ENCODE results near the gene ACVR1.
A peak's percentile ranks its signal among the peaks of the same experiment; 100 is the strongest.
"Not testable (repeated sequence)": the region's sequence is repeated elsewhere in the genome, so short reads cannot be mapped to it uniquely, and the experiment has no call there.

The ACVR1 gene

DNA sequence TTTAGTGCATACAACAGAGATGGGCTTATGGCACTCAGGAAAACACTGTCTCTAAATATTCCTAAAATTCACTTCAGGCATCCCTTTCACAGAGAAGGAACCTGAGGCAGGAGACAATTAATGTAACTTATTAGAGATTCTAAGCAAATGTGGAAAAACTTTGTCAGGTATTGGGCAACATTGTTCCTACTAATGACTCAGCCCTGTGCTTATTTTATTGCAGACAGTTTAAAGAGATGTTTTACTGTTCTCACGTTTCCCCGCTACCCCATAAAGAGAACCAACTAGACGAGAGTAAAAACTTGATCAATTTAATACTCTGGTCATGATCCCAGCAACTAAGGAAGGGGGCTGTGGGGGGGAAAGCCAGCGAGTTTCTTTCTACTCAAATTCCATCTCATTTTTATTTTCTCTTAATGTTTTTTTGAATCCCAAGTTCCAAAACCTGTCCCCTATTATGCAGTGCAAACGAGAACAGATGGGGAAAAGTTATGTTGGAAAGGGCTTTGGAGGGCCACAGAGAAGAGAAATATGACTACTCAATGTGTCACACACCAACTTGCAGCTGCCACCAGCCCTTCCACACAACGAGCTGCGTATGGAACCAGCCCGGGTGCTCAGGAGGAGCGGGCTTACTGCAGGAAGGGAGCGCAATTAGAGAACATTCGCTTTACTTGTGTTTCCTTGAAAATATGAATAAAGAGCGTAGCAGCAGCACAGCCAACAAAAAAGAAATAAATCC lies 18.7 kb upstream of the ACVR1 start:
- DNase-seq, result peak in 14 of 58 donors; percentile 3 to 51 (median 16)

DNA sequence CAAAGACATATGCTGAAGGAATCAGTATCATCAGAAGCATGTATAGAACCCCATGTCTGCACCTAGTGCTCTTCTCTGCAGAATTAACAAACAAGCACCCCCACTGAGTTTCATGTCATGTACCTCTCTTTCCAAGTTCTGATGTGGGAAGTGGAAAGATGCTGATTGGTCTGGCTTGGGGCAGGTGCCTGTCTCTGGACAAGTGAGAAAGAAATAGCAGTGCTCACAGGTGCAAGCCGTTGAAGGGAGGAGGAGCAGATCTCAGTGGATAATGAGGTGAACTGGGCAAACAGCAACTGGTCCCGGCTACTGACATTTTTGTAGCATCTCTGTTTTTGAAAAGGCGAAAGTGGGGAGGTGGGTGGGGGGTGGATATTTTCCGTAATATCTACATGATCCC lies 17.5 kb upstream of the ACVR1 start:
- DNase-seq, result no peak

GRCh38 chr2:157891643-157892041 lies 15.5 kb upstream of the ACVR1 start:
- DNase-seq, result no peak

DNA sequence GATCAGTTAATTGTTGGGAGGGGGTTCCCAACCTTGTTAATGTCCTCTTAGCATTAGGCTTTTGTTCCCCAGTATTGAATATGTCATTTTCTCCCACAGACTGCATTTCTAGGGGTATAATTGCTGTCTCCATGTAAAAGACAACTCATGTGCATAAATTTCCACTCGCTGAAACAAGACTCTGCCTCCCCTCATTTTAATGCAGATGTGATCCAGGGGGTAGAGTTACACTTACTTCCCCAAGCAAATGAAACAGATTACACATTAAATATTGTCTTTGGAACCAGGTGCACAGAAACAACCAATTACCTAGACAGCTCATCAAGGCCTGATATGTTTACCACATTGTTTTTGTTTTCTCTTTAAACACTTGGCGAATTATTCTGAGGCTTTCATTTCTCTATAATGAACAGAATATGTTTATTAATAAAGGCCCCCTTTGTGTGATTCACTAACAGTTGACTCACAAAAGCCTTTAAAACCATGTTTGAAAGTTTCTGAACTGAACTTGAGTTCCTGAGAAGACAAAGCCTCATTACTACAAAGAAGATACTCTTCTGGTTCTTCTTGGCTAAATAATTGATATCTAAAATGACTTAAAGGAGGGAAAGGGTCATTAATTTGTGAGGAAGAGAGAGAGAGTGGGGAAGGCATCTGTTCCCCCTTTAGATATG lies 15.0 kb upstream of the ACVR1 start:
- DNase-seq, result no peak

DNA sequence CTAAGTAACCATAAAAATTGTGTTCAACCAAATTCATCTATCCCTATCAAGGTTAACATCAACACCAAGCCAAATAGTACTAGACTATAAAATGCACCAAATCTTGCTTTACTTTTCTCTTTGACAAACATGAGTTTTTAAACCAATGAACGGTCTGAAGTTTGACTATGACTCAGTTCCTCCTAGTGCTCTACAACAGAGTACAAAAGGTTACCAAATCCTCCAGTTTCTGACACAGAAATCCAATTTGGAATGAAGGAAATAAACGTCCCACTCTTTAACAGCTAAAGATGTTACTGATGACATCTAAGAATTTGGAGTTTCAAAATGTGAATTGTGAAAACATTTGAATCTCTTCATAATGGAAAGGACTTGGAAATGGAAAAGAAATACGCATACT lies 11.8 kb upstream of the ACVR1 start:
- no peak for DNase-seq

DNA sequence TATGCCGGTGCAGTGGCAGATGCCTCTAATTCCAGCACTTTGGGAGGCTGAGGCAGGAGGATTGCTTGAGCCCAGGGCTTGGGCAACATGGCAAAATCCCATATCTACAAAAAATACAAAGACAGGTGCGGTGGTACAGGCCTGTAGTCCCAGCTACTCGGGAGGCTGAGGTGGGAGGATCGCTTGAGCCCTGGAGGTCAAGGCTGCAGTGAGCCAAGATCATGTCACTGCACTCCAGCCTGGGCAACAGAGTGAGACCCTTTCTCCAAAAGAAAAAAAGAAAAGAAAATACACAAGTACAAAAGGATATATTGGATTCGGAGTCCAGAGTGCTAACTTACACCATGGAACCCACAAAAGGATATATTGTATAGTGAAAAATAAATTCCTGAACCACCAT lies 8.4 kb upstream of the ACVR1 start:
- not testable (repeated sequence) for DNase-seq

GRCh38 chr2:157880927-157881326 lies 4.8 kb upstream of the ACVR1 start:
- no peak for DNase-seq

- DNase-seq, result no peak
These were observed 1.8 kb upstream of the ACVR1 start for GRCh38 chr2:157877761-157878400.

GRCh38 chr2:157876786-157877138 lies 632 bp upstream of the ACVR1 start:
- DNase-seq, result peak in 5 of 58 donors; percentile 26 to 67 (median 52)

DNA sequence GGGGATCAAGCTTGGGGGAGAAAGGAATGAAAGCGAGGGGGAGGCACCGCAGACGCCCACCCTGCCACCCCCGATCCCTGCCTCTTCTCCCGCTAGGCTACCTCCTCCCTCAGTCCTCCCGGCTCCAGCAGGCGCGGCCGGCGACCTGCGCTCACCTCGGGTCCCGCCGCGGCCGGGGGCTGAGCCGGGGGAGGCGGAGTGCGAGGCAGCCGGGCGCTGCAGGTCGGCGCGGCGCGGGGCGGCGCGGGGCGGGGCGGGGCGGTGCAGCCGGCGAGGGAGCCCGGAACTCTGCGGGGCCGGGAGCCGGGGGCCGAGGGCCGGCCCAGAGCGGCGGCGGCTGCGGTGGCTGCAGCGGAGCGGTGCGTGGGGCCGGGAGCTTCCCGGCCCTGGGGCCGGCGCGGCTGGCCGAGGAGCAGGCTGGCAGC lies 477 bp downstream of the ACVR1 start:
- peak in 10 of 58 donors; percentile 39 to 62 (median 49) for DNase-seq

DNA sequence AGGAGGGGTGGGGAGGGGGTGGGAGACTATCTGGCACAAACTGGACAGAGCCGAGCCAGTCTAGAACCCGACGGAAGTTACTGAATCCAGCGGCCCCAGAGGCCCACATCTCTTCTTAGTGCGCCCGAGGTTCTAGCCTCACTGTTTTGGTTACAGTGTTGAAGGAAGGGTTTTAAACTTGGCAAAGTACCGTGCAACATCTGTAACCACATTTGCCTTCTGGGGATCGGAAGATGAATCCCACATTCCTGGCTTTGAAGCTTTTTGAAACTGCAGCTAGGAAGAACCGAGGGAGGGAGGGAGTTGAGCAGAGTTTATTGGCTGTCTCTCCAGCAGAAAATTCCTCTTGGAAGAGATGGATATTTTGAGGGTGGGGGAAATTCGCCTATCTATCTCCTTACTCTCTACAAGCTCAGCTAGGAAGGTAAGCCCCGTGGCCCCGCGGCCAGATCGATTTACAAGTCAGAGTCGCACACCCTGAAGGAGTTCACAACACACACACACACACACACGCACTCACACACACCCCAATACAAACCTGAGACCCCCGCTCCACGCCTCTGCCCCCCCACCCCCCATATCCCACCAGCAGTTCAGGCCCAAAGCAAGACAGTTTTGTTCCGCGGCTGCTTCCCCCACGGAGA lies 1.0 kb downstream of the ACVR1 start:
- peak in 20 of 58 donors; percentile 3 to 43 (median 26) for DNase-seq

GRCh38 chr2:157874348-157874747 lies 1.8 kb downstream of the ACVR1 start:
- DNase-seq, result peak in 3 of 58 donors; percentile 1 to 3 (median 2)

GRCh38 chr2:157872791-157873190 lies 3.3 kb downstream of the ACVR1 start:
- DNase-seq, result no peak

DNA sequence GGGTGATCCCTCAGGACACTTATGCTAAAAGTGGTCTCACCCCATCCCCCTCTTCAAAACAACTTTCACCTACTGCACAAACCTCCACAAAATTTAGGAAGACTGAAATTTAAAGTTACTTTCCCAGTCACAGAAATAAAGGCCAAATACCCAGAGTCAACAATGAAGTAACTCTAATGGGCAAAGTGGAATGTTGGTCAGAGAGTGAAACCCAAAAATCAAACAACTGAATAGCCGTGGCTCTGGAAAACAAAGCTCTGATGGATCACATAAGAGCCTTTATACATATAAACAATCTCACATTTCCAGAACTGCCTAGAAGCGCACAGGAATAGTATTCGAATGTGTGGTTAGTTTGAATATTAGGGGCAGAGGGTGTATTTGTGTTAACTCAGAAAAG lies 4.7 kb downstream of the ACVR1 start:
- no peak for DNase-seq

DNA sequence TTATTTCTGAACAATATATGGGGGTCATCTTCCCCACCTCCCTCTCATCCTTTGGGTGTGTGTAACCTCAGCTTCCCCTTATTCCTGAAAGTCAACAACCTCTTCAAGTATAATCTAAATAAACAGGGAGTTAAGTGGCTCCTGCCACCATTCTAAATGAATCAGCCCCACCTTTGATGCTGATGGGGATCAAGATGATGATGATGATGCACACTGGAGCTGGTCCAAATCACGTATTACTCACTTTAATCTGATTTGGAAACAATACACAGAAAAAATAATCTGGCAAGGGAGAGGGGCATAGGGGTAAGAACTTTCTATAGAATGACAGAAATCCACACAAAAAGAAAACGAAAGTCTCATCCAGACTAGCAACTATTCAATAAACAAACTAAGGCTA lies 7.1 kb downstream of the ACVR1 start:
- DNase-seq, result no peak

DNA sequence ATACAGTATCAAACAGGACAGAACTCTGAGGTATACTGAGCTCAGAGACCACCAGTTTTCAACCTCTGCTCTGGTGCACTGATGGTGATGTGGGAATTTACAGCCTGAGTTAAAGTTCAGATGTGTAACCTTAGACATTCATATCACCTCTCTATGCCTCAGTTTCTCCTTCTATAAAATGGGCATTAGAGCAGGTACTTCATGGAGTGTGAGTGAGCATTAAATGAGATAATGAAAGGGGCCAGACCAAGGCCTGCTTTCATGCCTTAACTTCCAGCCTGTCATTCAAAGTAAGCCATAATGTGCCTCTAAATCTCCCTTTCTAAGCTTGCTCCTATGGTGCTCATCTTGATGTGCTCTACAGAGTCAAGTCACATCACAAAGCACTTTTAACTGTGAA lies 8.4 kb downstream of the ACVR1 start:
- no peak for DNase-seq

DNA sequence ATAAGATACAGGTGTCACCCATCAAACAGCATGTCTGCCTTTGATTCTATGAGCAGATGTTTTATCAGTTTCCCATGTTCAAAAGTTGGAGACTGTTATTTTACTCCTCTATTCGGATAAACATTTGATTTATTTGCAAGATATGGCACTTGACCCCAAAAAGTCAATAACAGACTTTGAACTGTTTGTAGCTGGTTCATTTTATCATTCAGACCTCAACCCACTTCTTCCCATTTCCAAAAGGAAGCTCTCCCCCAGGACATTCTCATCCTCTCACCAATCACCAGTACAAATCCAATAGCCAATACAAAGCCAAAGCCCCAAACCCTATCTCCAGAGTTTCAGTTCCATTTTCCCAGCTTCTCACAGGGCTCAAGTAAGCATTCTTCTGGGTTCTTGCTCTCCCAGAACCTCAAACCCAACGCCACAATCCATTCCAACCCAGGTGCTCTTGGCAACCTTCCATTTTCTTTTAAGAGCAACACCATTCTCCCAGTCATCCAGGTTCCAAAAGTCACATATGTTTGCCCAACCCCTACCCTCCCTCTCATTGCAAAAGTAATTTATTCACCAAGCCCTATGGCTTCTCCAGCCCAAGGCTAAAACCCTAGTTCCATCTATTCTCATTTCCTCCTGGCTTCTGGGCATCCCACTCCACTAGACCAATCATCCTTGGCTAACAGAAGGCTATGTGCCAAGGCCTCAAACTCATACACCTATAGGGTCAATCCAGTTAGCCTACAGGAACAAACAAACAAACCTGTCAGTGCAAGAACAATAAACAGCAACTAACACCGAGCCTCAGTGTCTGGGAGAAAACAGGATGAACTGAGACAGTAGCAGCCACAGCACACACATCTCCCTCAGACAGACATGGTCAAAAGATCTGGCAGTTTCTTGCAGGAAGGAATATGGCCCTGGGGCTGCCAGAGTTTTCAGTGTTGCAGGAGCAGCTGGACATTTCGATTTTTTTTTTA lies 9.2 kb downstream of the ACVR1 start:
- no peak for DNase-seq

DNA sequence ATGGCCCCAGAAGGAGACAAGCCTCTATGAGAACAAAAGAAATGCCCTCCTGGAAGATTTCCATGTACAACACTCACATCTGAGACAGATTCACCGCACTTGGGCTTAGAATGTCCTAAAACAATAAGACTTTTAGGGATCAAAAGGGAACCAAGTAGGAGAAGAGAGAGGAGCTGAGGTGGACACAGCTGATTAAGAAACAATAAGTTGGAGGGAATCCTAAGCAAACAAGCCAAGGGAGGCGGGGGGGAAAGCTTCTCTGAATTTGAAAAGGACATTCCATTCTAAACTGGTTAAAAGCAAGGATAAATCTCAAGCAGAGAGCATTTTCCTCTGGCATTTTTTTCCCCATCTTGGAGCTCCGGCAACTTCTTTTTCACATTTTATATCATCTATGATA lies 9.9 kb downstream of the ACVR1 start:
- no peak for DNase-seq

GRCh38 chr2:157864857-157865430 lies 11.2 kb downstream of the ACVR1 start:
- no peak for DNase-seq

DNA sequence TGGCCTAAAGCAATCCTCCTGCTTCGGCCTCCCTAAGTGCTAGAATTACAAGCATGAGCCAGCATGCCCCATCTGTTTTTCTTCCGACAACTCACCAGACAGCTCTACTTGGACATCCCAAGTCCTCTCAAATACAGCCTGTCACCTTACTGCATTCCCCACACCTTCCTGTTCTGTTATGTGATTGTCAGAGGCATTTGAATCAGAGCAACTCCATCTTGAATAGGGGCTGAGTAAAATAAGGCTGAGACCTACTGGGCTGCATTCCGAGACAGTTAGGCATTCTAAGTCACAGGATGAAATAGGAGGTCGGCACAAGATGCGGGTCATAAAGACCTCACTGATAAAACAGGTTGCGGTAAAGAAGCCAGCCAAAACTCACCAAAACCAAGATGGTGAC lies 17.3 kb downstream of the ACVR1 start:
- DNase-seq, result no peak
